GM12864 (cell line): ENCODE data around the gene FCGR1A.
"Not testable (repeated sequence)": the region's sequence is repeated elsewhere in the genome, so short reads cannot be mapped to it uniquely, and the experiment has no call there.

Source experiments
- DNase-seq: peaks from one replicate; pipeline ENCODE4 v3.0.0-alpha.2; 2011; ENCODE audit warnings: low read depth
- H3K4me3 ChIP-seq: 2 replicates; pipeline ENCODE4 v1.5.1; 2011; ENCODE audit warnings: mild to moderate bottlenecking, low read depth, low read length, control low read depth
- TF ChIP-seq, protein P1 (sequence below): IDR thresholded peaks from 2 replicates; pipeline ENCODE4 v1.5.1; 2011; ENCODE audit warnings: low read depth, mild to moderate bottlenecking, moderate library complexity, low read length, control low read depth, inconsistent platforms; ENCODE audit errors: missing control alignments

FCGR1A gene

GRCh38 chr1:149771653-149772425, 10.7 kb upstream of the FCGR1A start:
- not testable (repeated sequence) for DNase-seq, H3K4me3 ChIP-seq

GRCh38 chr1:149775510-149776147, 6.9 kb upstream of the FCGR1A start:
- not testable (repeated sequence) for DNase-seq, H3K4me3 ChIP-seq

GRCh38 chr1:149777084-149777483, 5.4 kb upstream of the FCGR1A start:
- H3K4me3 ChIP-seq, DNase-seq: not testable (repeated sequence)

DNA sequence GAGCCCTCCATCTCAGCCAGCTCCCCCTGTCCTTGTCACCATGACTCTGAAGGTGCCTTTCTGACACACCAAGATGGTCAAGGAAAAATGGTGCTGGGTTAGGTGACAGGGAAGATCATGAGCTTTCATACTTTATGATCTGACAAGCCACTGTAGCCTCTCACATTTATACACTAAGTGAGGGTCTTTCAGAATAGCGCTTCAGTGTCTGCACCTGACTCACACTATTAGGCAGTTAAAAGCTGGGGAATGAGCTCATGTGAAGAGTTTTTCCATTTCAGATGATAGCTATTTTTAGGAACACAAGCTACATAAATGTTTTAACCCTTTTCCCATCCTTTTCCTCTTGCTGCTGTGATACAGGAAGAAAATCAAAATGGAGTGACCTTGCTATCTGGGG, 4.2 kb upstream of the FCGR1A start:
- H3K4me3 ChIP-seq, DNase-seq: not testable (repeated sequence)

GRCh38 chr1:149781413-149781984, 995 bp upstream of the FCGR1A start:
- not testable (repeated sequence) for H3K4me3 ChIP-seq, DNase-seq

DNA sequence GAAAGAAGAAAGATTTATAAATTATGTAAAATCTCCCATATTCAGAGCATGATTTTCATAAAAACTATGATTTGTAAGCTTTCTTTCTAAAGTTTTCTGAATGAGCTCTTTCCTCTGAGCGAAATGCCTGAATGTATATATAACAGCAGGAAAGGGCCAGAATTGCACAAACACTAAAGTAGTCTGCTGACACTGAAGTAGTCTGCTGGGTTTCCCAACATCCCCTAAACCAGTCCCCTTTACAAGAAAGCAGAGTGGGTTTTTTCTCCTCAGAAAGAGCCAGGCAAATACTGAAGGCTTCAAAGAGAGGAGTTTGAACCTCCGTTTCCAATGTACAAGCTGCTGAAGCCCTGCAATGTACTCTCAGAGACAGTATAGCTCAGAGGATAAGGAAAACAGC, 795 bp downstream of the FCGR1A start:
- not testable (repeated sequence) for H3K4me3 ChIP-seq, DNase-seq

GRCh38 chr1:149783868-149784267, 1.4 kb downstream of the FCGR1A start:
- DNase-seq = not testable (repeated sequence)

DNA sequence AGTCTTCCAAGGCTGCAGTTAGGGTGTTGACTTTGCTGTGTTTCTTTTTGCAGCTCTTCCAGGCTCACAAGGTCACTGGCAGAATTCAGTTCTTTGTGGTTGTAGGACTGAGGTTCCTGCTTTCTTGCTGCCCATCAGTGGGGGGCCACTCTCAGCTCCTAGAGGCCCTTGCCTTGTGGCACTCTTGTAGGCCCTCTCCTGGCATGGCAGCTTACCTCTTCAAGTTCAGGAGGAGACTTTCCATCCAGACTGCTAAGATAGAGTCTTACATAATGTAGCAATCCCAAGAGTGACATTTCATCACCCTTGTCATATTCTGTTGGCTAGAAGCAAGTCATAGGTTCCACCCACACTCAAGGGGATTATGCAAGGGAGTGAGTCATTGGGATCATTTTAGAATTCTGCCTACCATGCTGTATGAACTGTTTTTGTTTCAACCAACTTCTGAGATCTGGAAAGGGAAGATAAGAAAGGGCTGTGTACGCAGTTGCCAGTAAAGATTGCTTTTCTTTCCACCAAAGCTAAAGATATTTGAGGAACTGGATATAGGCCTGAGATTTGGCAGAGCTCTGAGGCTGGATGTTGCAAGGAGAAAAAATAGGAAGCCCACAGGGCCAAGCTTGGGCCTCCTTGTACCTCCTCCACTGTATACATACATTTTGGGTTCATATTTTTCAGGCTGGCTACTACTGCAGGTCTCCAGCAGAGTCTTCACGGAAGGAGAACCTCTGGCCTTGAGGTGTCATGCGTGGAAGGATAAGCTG, 5.4 kb downstream of the FCGR1A start:
- not testable (repeated sequence) for DNase-seq, H3K4me3 ChIP-seq

More at GRCh38 chr1:149783868-149784267, 1.4 kb downstream of the FCGR1A start:
- H3K4me3 ChIP-seq = not testable (repeated sequence)

- DNase-seq = not testable (repeated sequence)
- peak overlapping the region; percentile 50 for H3K4me3 ChIP-seq
- TF ChIP-seq, protein P1, sequence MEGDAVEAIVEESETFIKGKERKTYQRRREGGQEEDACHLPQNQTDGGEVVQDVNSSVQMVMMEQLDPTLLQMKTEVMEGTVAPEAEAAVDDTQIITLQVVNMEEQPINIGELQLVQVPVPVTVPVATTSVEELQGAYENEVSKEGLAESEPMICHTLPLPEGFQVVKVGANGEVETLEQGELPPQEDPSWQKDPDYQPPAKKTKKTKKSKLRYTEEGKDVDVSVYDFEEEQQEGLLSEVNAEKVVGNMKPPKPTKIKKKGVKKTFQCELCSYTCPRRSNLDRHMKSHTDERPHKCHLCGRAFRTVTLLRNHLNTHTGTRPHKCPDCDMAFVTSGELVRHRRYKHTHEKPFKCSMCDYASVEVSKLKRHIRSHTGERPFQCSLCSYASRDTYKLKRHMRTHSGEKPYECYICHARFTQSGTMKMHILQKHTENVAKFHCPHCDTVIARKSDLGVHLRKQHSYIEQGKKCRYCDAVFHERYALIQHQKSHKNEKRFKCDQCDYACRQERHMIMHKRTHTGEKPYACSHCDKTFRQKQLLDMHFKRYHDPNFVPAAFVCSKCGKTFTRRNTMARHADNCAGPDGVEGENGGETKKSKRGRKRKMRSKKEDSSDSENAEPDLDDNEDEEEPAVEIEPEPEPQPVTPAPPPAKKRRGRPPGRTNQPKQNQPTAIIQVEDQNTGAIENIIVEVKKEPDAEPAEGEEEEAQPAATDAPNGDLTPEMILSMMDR = peak; percentile 38
Measured at GRCh38 chr1:149792502-149792901, 10.0 kb downstream of the FCGR1A start.

GRCh38 chr1:149792912-149793515, 10.5 kb downstream of the FCGR1A start:
- TF ChIP-seq, protein P1 = peak; percentile 52
- DNase-seq = peak; percentile 2
- peak overlapping the region; percentile 50; the same call in 1 of the 2 replicates for H3K4me3 ChIP-seq

- not testable (repeated sequence) for DNase-seq, H3K4me3 ChIP-seq
Measured at GRCh38 chr1:149793885-149794284, 11.4 kb downstream of the FCGR1A start.

DNA sequence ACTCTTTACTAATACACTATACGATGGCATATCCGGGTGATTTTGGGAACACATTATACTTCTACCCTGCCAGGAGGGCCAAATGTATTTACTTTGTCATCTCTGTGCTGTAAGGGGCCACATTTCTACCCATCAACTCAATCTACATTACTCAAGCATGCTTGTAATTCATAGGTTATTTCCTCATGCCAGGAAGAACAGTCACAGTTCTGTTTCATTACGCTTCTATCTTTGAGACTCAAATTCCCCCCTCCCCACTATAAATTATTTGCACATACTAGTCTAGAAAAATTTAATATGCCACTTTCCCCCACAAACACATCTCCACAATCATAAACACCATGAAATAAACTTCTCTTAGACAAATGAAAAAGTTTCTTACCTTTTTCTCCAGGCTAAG, 19.1 kb downstream of the FCGR1A start:
- DNase-seq, H3K4me3 ChIP-seq: not testable (repeated sequence)

- H3K4me3 ChIP-seq, DNase-seq: not testable (repeated sequence)
Measured at GRCh38 chr1:149804417-149805080, 22.1 kb downstream of the FCGR1A start.

GRCh38 chr1:149810697-149811405, 28.4 kb downstream of the FCGR1A start:
- DNase-seq = not testable (repeated sequence)
- H3K4me3 ChIP-seq = peak overlapping the region; percentile 54

GRCh38 chr1:149811514-149811889, 29.0 kb downstream of the FCGR1A start:
- peak; percentile 37 for DNase-seq
- peak overlapping the region; percentile 47 for H3K4me3 ChIP-seq
